Kidney epithelial cell (primary cell): ENCODE results near the gene ITGA6. TPM values are rescaled to one million over a fixed set of nuclear protein-coding genes. Genes with fewer than 3 reads are reported as not detected.
"Not testable (repeated sequence)": the region's sequence is repeated elsewhere in the genome, so short reads cannot be mapped to it uniquely, and the experiment has no call there.

Experiments
- DNase-seq: peaks from one replicate; pipeline ENCODE4 v3.0.0-alpha.2; 2010; ENCODE audit warnings: low read depth
- H3K27me3 ChIP-seq: 2 replicates; pipeline ENCODE4 v1.6.0; 2011; ENCODE audit warnings: low read length; ENCODE audit not compliant: control insufficient read depth, insufficient read depth
- H3K36me3 ChIP-seq: 2 replicates; pipeline ENCODE4 v1.5.1; 2011; ENCODE audit warnings: low read length; ENCODE audit not compliant: control insufficient read depth, insufficient read depth
- H3K4me3 ChIP-seq: 2 replicates; pipeline ENCODE4 v1.5.1; 2011; ENCODE audit warnings: low read depth, mild to moderate bottlenecking, control low read depth, low read length
- CTCF ChIP-seq: IDR thresholded peaks from 2 replicates; pipeline ENCODE4 v1.5.1; 2011; ENCODE audit warnings: mild to moderate bottlenecking, moderate library complexity, low read length, control low read depth, inconsistent platforms; ENCODE audit not compliant: insufficient read depth, poor library complexity, severe bottlenecking
- total RNA-seq: library from RNA; depleted of rRNA; stranded (reverse); fragments of >200 nt; gene quantifications from 2 replicates; pipeline ENCODE4 v1.2.3, GENCODE V29; 2015

Gene ITGA6
- total RNA-seq, 1 donor from 2014 or later, result 94.7 TPM

- no peak for TF ChIP-seq CTCF
- Histone ChIP-seq H3K36me3 (no peaks in the 10 kb centered on the region), H3K27me3 (no peaks in the 10 kb centered on the region), H3K4me3 (no peak overlapping the region)
- DNase-seq, result no peak
Observed at GRCh38 chr2:172545408-172546075, 118.2 kb downstream of the ITGA6 start.

GRCh38 chr2:172549131-172549530, 121.7 kb downstream of the ITGA6 start:
- Histone ChIP-seq H3K27me3 (no peaks in the 10 kb centered on the region), H3K4me3 (no peak overlapping the region)

GRCh38 chr2:172549802-172550201, 122.4 kb downstream of the ITGA6 start:
- not testable (repeated sequence) for H3K36me3 ChIP-seq, H3K27me3 ChIP-seq, H3K4me3 ChIP-seq, DNase-seq

More at GRCh38 chr2:172549131-172549530, 121.7 kb downstream of the ITGA6 start:
- DNase-seq, result no peak
- H3K36me3 ChIP-seq, result no peaks in the 10 kb centered on the region
- no peak for TF ChIP-seq CTCF

GRCh38 chr2:172550419-172550818, 123.0 kb downstream of the ITGA6 start:
- no peak for DNase-seq
- TF ChIP-seq CTCF, result no peak
- no peak overlapping the region for H3K4me3 ChIP-seq
- no peaks in the 10 kb centered on the region for H3K27me3 ChIP-seq
- no peaks in the 10 kb centered on the region for H3K36me3 ChIP-seq

GRCh38 chr2:172551271-172551670, 123.9 kb downstream of the ITGA6 start:
- no peak for DNase-seq
- Histone ChIP-seq H3K36me3 (no peaks in the 10 kb centered on the region), H3K4me3 (no peak overlapping the region), H3K27me3 (no peaks in the 10 kb centered on the region)
- TF ChIP-seq CTCF, result no peak

- TF ChIP-seq CTCF, result no peak
- H3K27me3 ChIP-seq, result no peaks in the 10 kb centered on the region
- no peaks in the 10 kb centered on the region for H3K36me3 ChIP-seq
- DNase-seq, result peak; percentile 35
- H3K4me3 ChIP-seq, result no peak overlapping the region
Observed at GRCh38 chr2:172552547-172553291, 125.3 kb downstream of the ITGA6 start.
